Activated CD8-positive, alpha-beta memory T cell treated with anti-CD3 and anti-CD28 coated beads, Interleukin-2, amount 10 ng/mL, durations not matched to agents 7 days and 5 days (primary cell): ENCODE results near the gene ACADSB. TPM values are rescaled to one million over a fixed set of nuclear protein-coding genes. Genes with fewer than 3 reads are reported as not detected.

Source experiments
- ATAC-seq: fragments of 150-1000 bp; cut with Tn5 transposase; one replicate; pipeline ENCODE4 v1.10.0; 2021; ENCODE audit warnings: moderate library complexity
- CTCF ChIA-PET: fragments of 350-600 bp; sonication (Branson Sonifier 250); formaldehyde crosslinking; loops from one replicate; lab custom pipeline; 2021; ENCODE audit warnings: antibody characterized with exemption; lab: Charles Lee
- DNase-seq: peaks from one replicate; pipeline ENCODE4 v3.0.0-alpha.2; 2020
- H3K27ac Mint-ChIP-seq: one replicate; pipeline ENCODE4 v1.8.0; 2021; ENCODE audit warnings: mild to moderate bottlenecking, mixed read lengths
- H3K27me3 Mint-ChIP-seq: one replicate; pipeline ENCODE4 v1.8.0; 2021; ENCODE audit warnings: mixed read lengths
- H3K36me3 Mint-ChIP-seq: one replicate; pipeline ENCODE4 v1.8.0; 2021; ENCODE audit warnings: mild to moderate bottlenecking, mixed read lengths
- H3K4me1 Mint-ChIP-seq: one replicate; pipeline ENCODE4 v1.8.0; 2021; ENCODE audit warnings: mixed read lengths
- H3K4me3 Mint-ChIP-seq: one replicate; pipeline ENCODE4 v1.8.0; 2021; ENCODE audit warnings: mild to moderate bottlenecking, moderate library complexity, mixed read lengths
- H3K9me3 Mint-ChIP-seq: one replicate; pipeline ENCODE4 v1.8.0; 2022; ENCODE audit warnings: low read depth, mixed read lengths
- total RNA-seq, 2 experiments: library from RNA; stranded (reverse); gene quantifications; one replicate each; pipeline ENCODE4 v1.2.3, GENCODE V29; 2021

Gene ACADSB
- total RNA-seq, 2 experiments from 2014 or later: 17.4 to 20.6 TPM

- no peak overlapping the region for H3K27ac Mint-ChIP-seq
- no peak overlapping the region for H3K4me3 Mint-ChIP-seq
- H3K36me3 Mint-ChIP-seq: peaks cover 17% of the 10 kb centered on the region
- H3K4me1 Mint-ChIP-seq: peaks cover 16% of the 10 kb centered on the region
- peaks cover 4% of the 10 kb centered on the region for H3K9me3 Mint-ChIP-seq
- CTCF ChIA-PET: interaction anchor here (0.9 to 1.5 kb wide), 2 partner anchors 9 kb away, joined by 3 to 6 read pairs; no protein-coding TSS in a partner anchor
- DNase-seq: no peak
- no peaks in the 10 kb centered on the region for H3K27me3 Mint-ChIP-seq
- no peak for ATAC-seq
Measured at GRCh38 chr10:123011987-123012386, 3.2 kb downstream of the ACADSB start.

DNA sequence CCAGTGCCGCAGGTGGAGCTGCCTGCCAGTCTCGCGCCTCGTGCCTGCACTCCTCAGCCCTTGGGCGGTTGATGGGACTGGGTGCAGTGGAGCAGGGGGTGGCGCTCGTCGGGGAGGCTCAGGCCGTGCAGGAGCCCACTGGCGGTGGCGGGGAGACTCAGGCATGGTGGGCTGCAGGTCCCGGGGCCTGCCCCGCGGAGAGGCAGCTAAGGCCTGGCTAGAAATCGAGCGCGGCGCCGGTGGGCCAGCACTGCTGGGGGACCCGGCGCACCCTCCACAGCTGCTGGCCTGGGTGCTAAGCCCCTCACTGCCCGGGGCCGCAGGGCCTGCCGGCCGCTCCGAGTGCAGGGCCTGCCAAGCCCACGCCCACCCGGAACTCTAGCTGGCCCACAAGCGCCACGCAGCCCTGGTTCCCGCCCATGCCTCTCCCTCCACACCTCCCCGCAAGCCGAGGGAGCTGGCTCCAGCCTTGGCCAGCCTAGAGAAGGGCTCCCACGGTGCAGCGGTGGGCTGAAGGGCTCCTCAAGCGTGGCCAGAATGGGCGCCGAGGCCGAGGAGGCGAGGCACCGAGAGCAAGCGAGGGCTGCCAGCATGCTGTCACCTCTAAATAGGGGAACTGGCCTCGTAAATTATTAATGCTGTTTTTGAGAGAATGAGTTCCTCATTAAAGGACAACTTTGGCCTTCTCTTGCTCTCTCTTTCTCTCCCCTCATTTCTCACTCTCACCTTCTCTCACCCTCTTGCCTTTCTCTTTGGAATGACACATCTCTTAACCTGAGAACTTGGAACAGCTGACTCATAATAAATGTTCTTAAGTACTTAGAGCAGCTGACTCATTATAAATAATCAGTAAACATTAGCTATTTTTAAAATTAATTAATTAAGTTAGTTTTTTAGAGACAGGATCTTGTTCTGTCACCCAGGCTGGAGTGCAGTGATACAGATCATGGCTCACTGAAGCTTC, 4.9 kb downstream of the ACADSB start:
- Mint-ChIP-seq H3K9me3 (peaks cover 4% of the 10 kb centered on the region), H3K27me3 (no peaks in the 10 kb centered on the region), H3K27ac (no peak overlapping the region), H3K4me3 (no peak overlapping the region), H3K4me1 (peaks cover 10% of the 10 kb centered on the region), H3K36me3 (peaks cover 15% of the 10 kb centered on the region)
- DNase-seq (no peak), ATAC-seq (no peak)
- CTCF ChIA-PET: interaction anchor here (0.8 kb wide), 1 partner anchor 29 kb away, joined by 3 read pairs; no protein-coding TSS in a partner anchor

- peaks cover 4% of the 10 kb centered on the region for H3K9me3 Mint-ChIP-seq
- CTCF ChIA-PET: interaction anchor here (1.3 kb wide), 1 partner anchor 13 kb away, joined by 4 read pairs; no protein-coding TSS in a partner anchor
Measured at GRCh38 chr10:123014772-123015171, 6.0 kb downstream of the ACADSB start.

DNA sequence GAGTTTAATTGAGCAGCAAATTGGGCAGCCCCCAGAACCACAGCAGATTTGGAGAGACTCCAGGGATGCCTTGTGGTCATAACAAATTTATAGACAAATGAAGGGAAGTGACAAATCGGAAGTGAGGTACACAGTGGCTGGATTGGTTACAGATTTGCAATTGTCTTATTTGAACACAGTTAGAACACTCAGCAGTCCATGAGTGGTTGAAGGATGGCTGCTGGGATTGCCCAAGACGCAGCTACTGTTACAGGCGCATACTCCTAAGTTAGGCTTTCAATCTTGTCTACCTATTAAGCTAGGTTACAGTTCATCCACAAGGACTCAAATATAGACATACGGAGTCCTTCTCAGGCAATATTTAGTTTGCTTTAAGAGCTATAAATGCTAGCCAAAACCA, 7.4 kb downstream of the ACADSB start:
- peaks cover 4% of the 10 kb centered on the region for H3K9me3 Mint-ChIP-seq
- no peaks in the 10 kb centered on the region for H3K27me3 Mint-ChIP-seq
- CTCF ChIA-PET: interaction anchor here (1.3 kb wide), 1 partner anchor 12 kb away, joined by 4 read pairs; no protein-coding TSS in a partner anchor
- peaks cover 11% of the 10 kb centered on the region for H3K36me3 Mint-ChIP-seq
- no peak for DNase-seq
- H3K4me3 Mint-ChIP-seq: no peak overlapping the region
- no peak for ATAC-seq
- no peak overlapping the region for H3K27ac Mint-ChIP-seq
- H3K4me1 Mint-ChIP-seq: no peaks in the 10 kb centered on the region

More at GRCh38 chr10:123014772-123015171, 6.0 kb downstream of the ACADSB start:
- no peaks in the 10 kb centered on the region for H3K27me3 Mint-ChIP-seq
- H3K4me1 Mint-ChIP-seq: peaks cover 7% of the 10 kb centered on the region
- peaks cover 15% of the 10 kb centered on the region for H3K36me3 Mint-ChIP-seq
- no peak for DNase-seq
- no peak for ATAC-seq
- no peak overlapping the region for H3K4me3 Mint-ChIP-seq
- H3K27ac Mint-ChIP-seq: no peak overlapping the region

DNA sequence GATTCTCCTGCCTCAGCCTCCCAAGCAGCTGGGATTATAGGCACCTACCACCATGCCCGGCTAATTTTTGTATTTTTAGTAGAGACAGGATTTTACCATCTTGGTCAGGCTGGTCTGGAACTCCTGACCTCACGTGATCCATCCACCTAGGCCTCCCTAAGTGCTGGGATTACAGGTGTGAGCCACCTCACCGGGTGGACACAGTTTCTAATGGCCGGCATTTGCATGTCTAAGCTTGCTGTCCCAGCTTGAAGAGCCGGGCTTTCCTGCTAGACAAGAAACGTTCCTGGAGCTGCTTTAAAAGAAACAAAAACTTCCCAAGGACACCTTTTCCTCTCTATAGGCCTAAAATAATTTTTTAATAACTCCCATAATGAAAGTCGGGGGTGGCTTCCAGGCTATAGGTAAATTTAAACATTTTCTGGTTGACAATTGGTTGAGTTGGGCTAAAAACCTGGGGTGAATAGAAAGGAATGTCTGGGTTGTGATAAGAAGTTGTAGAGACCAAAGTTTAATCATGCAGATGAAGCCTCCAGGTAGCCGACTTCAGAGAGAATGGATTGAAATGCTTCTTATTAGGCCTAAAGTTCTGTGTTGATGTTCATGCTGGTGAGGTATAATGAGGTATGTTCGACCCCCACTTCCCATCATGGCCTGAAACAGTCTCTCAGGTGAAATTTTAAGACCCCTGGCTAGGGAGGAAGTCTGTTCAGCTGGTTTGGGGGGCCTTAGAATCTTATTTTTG, 8.8 kb downstream of the ACADSB start:
- H3K9me3 Mint-ChIP-seq: peaks cover 2% of the 10 kb centered on the region
- H3K36me3 Mint-ChIP-seq: peaks cover 6% of the 10 kb centered on the region
- H3K4me1 Mint-ChIP-seq: no peaks in the 10 kb centered on the region
- ATAC-seq: no peak
- CTCF ChIA-PET: no interaction called here
- no peak for DNase-seq
- H3K27me3 Mint-ChIP-seq: no peaks in the 10 kb centered on the region
- H3K4me3 Mint-ChIP-seq: no peak overlapping the region
- H3K27ac Mint-ChIP-seq: no peak overlapping the region

- Mint-ChIP-seq H3K36me3 (peaks cover 3% of the 10 kb centered on the region), H3K27ac (no peak overlapping the region), H3K9me3 (peaks cover 2% of the 10 kb centered on the region), H3K27me3 (no peaks in the 10 kb centered on the region), H3K4me3 (no peak overlapping the region), H3K4me1 (no peaks in the 10 kb centered on the region)
- DNase-seq: no peak
- CTCF ChIA-PET: no interaction called here
- ATAC-seq: no peak
Measured at GRCh38 chr10:123018531-123018930, 9.7 kb downstream of the ACADSB start.

- CTCF ChIA-PET: interaction anchor here (1.2 kb wide), 1 partner anchor 14 kb away, joined by 3 read pairs; no protein-coding TSS in a partner anchor
- H3K27ac Mint-ChIP-seq: no peak overlapping the region
- H3K9me3 Mint-ChIP-seq: no peaks in the 10 kb centered on the region
- peaks cover 2% of the 10 kb centered on the region for H3K4me1 Mint-ChIP-seq
- DNase-seq (no peak), ATAC-seq (no peak)
- no peak overlapping the region for H3K4me3 Mint-ChIP-seq
- H3K36me3 Mint-ChIP-seq: peaks cover 1% of the 10 kb centered on the region
- H3K27me3 Mint-ChIP-seq: no peaks in the 10 kb centered on the region
Measured at GRCh38 chr10:123019264-123019663, 10.5 kb downstream of the ACADSB start.

GRCh38 chr10:123019941-123020703, 11.3 kb downstream of the ACADSB start:
- ATAC-seq (no peak), DNase-seq (no peak)
- Mint-ChIP-seq H3K27ac (no peak overlapping the region), H3K36me3 (peaks cover 1% of the 10 kb centered on the region), H3K9me3 (no peaks in the 10 kb centered on the region), H3K4me1 (peaks cover 8% of the 10 kb centered on the region), H3K27me3 (no peaks in the 10 kb centered on the region), H3K4me3 (no peak overlapping the region)
- CTCF ChIA-PET: interaction anchor here (1.2 to 1.7 kb wide), 2 partner anchors 9 to 13 kb away, joined by 3 to 6 read pairs; no protein-coding TSS in a partner anchor

DNA sequence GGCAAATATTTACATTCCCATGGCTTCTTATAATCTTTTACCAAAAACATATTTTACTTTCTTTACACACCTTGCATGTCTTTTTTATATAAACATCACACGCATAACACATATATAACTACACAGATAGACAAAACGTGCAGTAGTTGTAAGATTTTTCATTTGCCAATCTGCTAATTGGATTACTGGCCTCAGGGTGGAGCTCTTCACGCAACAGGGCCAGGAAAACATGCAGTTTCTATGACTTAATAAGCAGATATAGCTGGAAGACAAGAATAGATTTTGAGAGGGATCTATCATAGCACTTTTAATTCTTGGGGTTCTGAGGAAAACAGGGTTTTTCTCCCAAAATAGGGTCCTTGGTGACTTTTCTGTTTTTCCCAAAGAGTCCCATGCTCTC, 12.7 kb downstream of the ACADSB start:
- no peak for DNase-seq
- CTCF ChIA-PET: interaction anchor here (0.9 to 1.8 kb wide), 7 partner anchors 8 to 112 kb away, joined by 3 to 6 read pairs (median 5); no protein-coding TSS in a partner anchor
- H3K27ac Mint-ChIP-seq: no peak overlapping the region
- peaks cover 8% of the 10 kb centered on the region for H3K4me1 Mint-ChIP-seq
- no peaks in the 10 kb centered on the region for H3K9me3 Mint-ChIP-seq
- no peaks in the 10 kb centered on the region for H3K36me3 Mint-ChIP-seq
- ATAC-seq: no peak
- no peak overlapping the region for H3K4me3 Mint-ChIP-seq
- no peaks in the 10 kb centered on the region for H3K27me3 Mint-ChIP-seq

DNA sequence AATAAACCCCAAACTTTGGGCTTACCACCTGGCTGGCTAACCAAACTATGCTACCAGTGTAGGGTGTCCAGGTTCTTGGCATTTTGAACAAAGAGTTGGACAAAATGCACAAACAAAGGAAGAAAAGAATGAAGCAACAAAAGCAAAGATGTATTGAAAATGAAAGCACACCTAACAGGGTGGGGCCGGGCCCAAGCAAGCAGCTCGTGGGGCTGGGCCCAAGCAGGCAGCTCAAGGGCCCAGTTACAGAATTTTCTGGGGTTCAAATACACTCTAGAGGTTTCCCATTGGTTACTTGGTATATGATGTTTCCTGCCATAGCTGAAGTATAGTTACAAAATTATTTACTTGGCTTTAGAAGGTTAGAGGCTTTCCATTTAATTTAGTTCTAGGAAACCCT, 15.7 kb downstream of the ACADSB start:
- ATAC-seq (peak; percentile 55), DNase-seq (no peak)
- CTCF ChIA-PET: interaction anchor here (0.8 to 1.1 kb wide), 3 partner anchors 8 to 21 kb away, joined by 3 to 5 read pairs (median 3); no protein-coding TSS in a partner anchor
- Mint-ChIP-seq H3K36me3 (no peaks in the 10 kb centered on the region), H3K9me3 (no peaks in the 10 kb centered on the region), H3K4me1 (peaks cover 8% of the 10 kb centered on the region), H3K27ac (peak overlapping the region; percentile 76), H3K27me3 (no peaks in the 10 kb centered on the region), H3K4me3 (no peak overlapping the region)

- Mint-ChIP-seq H3K36me3 (no peaks in the 10 kb centered on the region), H3K27me3 (no peaks in the 10 kb centered on the region), H3K4me1 (peaks cover 8% of the 10 kb centered on the region), H3K4me3 (no peak overlapping the region), H3K27ac (no peak overlapping the region), H3K9me3 (no peaks in the 10 kb centered on the region)
- CTCF ChIA-PET: no interaction called here
- no peak for DNase-seq
- ATAC-seq: no peak
Measured at GRCh38 chr10:123026302-123026701, 17.5 kb downstream of the ACADSB start.

DNA sequence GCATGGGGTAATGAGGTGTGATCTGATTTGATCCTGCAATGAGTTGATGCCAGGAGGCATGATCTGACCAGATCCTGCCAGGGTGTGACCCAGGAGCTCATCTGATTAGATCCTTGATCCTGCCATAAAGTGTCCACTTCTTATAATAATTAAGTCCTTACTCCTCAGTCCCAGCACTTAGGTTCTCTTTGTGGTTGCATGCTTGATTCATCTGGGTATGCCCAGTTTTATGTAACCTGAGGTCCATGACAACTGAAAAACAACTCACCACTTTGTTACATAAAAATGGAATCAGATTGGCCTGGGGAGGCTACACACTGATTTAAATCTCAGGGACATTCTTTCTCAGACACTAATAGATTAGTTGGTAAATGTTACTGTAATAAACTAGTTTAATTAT, 19.1 kb downstream of the ACADSB start:
- no peak for ATAC-seq
- Mint-ChIP-seq H3K9me3 (no peaks in the 10 kb centered on the region), H3K36me3 (no peaks in the 10 kb centered on the region), H3K27ac (no peak overlapping the region), H3K4me1 (peaks cover 8% of the 10 kb centered on the region), H3K27me3 (no peaks in the 10 kb centered on the region), H3K4me3 (no peak overlapping the region)
- CTCF ChIA-PET: interaction anchor here (1.0 to 1.1 kb wide), 2 partner anchors 12 to 16 kb away, joined by 3 to 4 read pairs; no protein-coding TSS in a partner anchor
- DNase-seq: no peak
